ENCODE results near the gene TBC1D21.

DNA sequence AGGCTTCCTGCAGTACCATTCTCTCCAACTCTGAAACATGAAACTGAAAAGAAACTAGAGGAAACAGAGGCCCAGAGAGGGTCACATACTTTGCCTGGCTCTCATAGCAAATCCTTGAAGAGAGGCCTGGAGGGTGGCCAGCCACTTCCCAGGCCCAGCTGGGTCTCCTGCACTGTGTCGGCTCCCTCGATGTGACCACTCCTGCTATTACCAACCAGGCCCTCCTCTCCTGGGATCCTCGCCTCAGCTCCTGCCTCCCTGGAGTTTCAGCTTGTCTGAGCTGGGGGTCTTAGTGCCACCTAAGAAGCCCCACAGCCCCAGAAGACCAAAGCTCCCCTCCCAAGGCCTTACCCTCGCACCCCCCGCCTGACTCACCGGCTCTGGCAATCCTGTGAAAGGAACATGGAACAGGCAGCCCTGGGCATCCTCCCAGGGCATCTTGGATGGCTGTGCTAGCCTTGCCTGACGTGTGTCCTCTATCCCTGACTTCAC lies 57.5 kb downstream of the TBC1D21 start:
- TF ChIP-seq, protein P1, sequence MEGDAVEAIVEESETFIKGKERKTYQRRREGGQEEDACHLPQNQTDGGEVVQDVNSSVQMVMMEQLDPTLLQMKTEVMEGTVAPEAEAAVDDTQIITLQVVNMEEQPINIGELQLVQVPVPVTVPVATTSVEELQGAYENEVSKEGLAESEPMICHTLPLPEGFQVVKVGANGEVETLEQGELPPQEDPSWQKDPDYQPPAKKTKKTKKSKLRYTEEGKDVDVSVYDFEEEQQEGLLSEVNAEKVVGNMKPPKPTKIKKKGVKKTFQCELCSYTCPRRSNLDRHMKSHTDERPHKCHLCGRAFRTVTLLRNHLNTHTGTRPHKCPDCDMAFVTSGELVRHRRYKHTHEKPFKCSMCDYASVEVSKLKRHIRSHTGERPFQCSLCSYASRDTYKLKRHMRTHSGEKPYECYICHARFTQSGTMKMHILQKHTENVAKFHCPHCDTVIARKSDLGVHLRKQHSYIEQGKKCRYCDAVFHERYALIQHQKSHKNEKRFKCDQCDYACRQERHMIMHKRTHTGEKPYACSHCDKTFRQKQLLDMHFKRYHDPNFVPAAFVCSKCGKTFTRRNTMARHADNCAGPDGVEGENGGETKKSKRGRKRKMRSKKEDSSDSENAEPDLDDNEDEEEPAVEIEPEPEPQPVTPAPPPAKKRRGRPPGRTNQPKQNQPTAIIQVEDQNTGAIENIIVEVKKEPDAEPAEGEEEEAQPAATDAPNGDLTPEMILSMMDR (IDR thresholded peaks at IDR 0.05) = no peak
- TF ChIP-seq EP300 (IDR thresholded peaks at IDR 0.05) (no peak), POLR2A (IDR thresholded peaks at IDR 0.05) (no peak)

All from ovary (tissue), 3 donors.